Measurements from ENCODE around the gene KCNIP2.
"Not testable (repeated sequence)": the region's sequence is repeated elsewhere in the genome, so short reads cannot be mapped to it uniquely, and the experiment has no call there.

Gene KCNIP2

DNA sequence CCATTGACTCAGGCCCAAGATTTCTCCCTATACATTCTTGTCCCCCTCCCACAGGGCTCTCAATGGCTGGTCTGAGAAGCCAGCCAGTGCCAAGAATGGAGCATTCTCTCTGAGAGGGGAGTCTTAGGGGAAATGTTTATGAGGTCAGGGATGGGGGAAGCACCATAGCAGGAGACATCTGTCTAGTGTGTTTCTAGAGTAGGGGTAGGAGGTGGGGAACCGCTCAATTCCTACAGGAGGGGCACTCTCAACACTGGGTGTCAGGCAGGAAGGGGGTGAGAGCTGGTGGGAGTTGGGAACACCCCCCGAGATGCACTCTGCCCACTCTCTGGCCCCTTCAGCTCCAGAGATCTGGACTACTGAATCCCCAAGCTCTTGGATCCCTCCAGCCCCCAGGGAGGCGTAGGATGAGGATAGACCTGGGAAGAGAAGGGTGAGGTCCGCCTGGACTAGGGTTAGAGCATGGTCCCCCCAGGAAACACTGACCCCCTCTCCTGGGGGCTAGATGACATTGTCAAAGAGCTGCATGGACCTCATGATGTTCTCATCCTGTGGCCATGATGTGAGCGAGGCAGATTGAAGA, 16.7 kb downstream of the KCNIP2 start:
- DNase-seq, result no peak

GRCh38 chr10:101824736-101825135, 18.9 kb downstream of the KCNIP2 start:
- DNase-seq, result no peak

DNA sequence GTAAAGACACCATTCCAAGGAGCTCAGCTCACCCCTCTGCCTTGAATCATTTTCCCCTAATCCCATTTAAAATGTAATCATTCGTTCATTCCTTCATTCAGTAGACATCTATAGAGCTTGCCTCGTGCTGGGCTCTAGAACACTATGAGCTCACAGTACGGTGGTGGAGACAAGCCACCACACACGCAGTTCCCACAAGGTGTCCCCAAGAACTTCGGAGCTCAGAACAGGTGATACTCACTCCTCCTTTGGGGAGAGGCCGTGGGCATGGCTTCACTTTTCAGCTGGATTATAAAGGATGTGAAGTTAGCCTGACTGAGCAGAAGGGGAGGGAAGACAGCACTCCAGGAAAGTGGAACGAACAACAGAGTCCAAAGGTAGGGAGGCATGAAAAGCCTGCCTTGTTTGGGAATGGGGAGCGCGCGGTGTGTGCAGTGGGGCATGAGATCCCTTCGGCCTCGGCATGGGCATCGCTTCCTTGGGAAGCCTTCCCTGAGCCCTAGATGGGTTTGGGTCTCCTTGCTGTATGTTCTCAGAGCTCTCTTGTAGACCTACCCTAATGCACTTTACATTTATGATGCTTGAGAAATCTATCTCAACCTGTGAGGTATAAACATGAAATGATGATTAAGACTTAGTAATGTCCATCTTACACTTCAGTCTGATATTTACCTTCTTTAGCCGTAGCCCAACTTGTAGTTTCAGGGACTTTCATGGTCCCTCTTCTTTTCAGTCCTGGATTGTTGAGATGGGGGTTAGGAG, 24.5 kb downstream of the KCNIP2 start:
- no peak for DNase-seq

- peak; percentile 91 for DNase-seq
Measured at GRCh38 chr10:101818119-101818871, 25.3 kb downstream of the KCNIP2 start, which contains the start of gene OGA. Gene OGA (minus strand): TSS chr10:101818444. CDS start chr10:101818022, 422 bp downstream.

GRCh38 chr10:101817337-101818118, 26.1 kb downstream of the KCNIP2 start:
- DNase-seq, result no peak

- no peak for DNase-seq
Measured at GRCh38 chr10:101816913-101817336, 26.7 kb downstream of the KCNIP2 start.

DNA sequence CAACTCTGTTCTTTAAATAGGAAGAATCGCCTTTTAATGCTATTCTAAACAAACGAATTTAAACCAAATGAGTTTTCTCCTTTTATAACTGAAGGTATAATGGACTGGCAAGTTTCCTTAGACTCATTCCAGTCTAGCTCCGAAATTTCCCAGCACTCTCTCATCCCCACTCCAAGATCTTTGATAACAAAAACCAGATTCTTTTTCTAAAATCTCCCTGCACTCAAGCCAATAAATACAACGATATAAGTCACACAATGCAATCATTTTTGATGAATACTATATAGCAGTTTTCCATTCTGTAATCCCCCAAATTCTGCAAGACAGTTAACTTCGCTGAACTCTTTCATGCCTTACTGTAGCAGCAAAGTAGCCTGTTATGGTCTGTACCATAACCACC, 27.2 kb downstream of the KCNIP2 start:
- DNase-seq, result no peak

- no peak for DNase-seq
Measured at GRCh38 chr10:101814466-101815071, 29.0 kb downstream of the KCNIP2 start.

GRCh38 chr10:101812606-101813005, 31.0 kb downstream of the KCNIP2 start:
- DNase-seq, result no peak

GRCh38 chr10:101807158-101807557, 36.4 kb downstream of the KCNIP2 start:
- DNase-seq, result no peak

DNA sequence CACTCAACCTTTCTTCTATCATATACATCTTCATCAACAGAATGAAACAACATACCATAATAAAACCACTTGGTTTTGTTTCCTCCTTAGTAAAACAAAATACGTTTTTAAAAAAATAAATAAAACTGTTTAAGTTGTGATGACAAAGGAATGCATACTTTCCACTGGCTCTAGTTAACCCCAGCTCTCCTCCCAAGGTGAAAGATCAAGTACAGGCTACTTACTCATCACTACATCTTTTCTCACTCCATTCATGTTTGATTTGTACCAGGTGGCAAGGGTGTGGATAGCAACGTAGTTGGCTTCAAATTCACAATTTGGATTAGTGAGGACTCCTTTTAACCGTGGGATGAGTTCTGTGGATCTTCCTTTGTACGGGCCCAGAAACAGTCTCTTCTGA, 40.1 kb downstream of the KCNIP2 start:
- DNase-seq, result no peak

GRCh38 chr10:101797403-101798059, 46.1 kb downstream of the KCNIP2 start:
- no peak for DNase-seq

GRCh38 chr10:101793526-101793925, 50.1 kb downstream of the KCNIP2 start:
- no peak for DNase-seq

GRCh38 chr10:101789686-101790085, 53.9 kb downstream of the KCNIP2 start:
- no peak for DNase-seq

GRCh38 chr10:101789231-101789630, 54.4 kb downstream of the KCNIP2 start:
- DNase-seq, result not testable (repeated sequence)

DNA sequence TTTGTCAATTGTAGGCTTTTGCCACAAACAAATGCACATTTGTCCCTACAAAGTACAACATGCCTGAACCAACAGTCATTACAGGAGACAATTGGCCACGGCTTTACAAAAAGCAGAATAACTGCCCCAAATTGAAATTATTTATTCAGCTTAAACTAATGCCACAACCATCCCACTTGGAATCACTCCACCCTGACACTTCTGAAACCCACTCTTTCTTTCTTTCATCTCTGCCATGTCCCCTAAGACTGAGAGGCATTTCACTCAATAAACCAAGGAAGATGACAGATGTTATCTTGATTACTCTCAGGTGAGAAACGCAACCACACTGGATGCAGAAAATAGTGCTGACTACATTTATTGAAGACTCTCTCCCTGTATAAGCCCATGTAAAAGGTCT, 57.8 kb downstream of the KCNIP2 start:
- DNase-seq, result no peak

DNA sequence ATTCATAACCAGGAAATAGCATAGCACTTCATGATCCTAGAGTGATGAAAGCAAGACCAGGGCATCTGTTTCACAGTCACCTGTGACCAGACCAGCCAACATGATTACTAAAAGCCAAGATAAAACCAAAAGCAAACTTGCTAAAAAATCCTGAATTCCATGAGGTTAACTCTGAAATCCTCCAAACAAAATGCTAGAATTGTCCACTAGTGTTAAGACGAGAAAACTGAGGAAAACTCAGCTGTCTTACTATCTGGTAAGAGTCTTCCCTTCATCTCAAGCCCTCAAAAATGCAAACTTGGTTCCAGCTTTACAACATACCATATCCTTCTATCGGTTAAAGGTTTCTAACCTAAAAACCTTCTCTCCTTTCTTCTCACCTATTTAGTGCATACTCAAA, 59.0 kb downstream of the KCNIP2 start:
- no peak for DNase-seq

DNA sequence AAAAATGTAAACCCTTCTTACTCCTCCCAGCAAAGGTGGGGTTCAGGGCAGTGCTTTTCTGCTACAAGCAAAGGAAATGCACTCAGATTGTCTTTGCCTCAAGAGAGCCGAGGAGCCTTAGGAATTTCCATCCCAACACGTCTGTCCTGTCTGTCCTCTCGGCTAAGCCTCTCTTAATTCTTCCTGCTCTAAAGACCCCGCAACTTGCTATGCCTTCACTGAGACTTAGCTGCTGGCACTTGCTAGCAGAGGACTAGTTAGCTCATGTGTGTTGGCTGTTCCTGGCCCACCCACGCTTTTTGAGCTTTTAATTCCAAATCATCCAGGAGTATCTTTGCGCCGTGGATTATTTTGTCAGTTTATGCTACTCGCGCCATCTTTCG, 59.9 kb downstream of the KCNIP2 start:
- DNase-seq, result no peak

- DNase-seq, result peak; percentile 36
Measured at GRCh38 chr10:101782811-101783735, 60.5 kb downstream of the KCNIP2 start, which contains the start of gene NPM3. Gene NPM3 (minus strand): TSS chr10:101783446. CDS start chr10:101783390, 56 bp downstream.

- DNase-seq, result no peak
Measured at GRCh38 chr10:101781984-101782810, 61.4 kb downstream of the KCNIP2 start.

Measured in NCI-H774 (cell line).